IMR-90 (cell line): Measurements from ENCODE around the gene CYSTM1. TPM values are rescaled to one million over a fixed set of nuclear protein-coding genes. Genes with fewer than 3 reads are reported as not detected.

Experiments used
- ATAC-seq: fragments of 200-7000 bp; cut with Tn5 transposase; 2 replicates; pipeline ENCODE4 v1.9.1; 2020; ENCODE audit warnings: low read depth, mild to moderate bottlenecking, moderate library complexity
- BruUV-seq: library from RNA; stranded (reverse); fragments of 400-500 nt; replicated peaks from 2 replicates; lab custom pipeline; 2021; lab: Mats Ljungman, UMichigan
- CTCF ChIA-PET: fragments of 300-600 bp; formaldehyde crosslinking; extraction: SDS; loops from one replicate; lab custom pipeline; 2021; ENCODE audit warnings: antibody characterized with exemption; lab: Yijun Ruan, JAX
- POLR2A ChIA-PET: fragments of 300-600 bp; sonication (Branson Sonifier 250); formaldehyde crosslinking; loops from one replicate; lab custom pipeline; 2022; ENCODE audit warnings: antibody characterized with exemption; ENCODE audit not compliant: unreplicated experiment; lab: Charles Lee
- DNase-seq: peaks from one replicate; pipeline ENCODE4 v3.0.0; 2013
- H2AFZ ChIP-seq: replicated peaks from 2 replicates; pipeline ENCODE3; 2013; ENCODE audit warnings: low read length, mild to moderate bottlenecking; ENCODE audit not compliant: poor library complexity
- H2AK5ac ChIP-seq: 2 replicates; pipeline ENCODE4 v1.6.1; 2013; ENCODE audit warnings: low read depth, low read length, inconsistent platforms
- H2AK9ac ChIP-seq: replicated peaks from 2 replicates; pipeline ENCODE3; 2013; ENCODE audit warnings: mild to moderate bottlenecking, low read depth, low read length, moderate library complexity; ENCODE audit not compliant: poor library complexity
- H2BK120ac ChIP-seq: 2 replicates; pipeline ENCODE4 v1.6.1; 2013; ENCODE audit warnings: low read depth, low read length, inconsistent platforms
- H2BK15ac ChIP-seq: 3 replicates; pipeline ENCODE4 v1.6.1; 2013; ENCODE audit warnings: low read depth, low read length, inconsistent platforms
- H2BK20ac ChIP-seq: 2 replicates; pipeline ENCODE4 v1.6.1; 2013; ENCODE audit warnings: low read depth, mild to moderate bottlenecking, inconsistent platforms, low read length, moderate library complexity
- H2BK5ac ChIP-seq: 2 replicates; pipeline ENCODE4 v1.6.1; 2013; ENCODE audit warnings: mild to moderate bottlenecking, low read depth, low read length, inconsistent platforms; ENCODE audit not compliant: poor library complexity, severe bottlenecking
- H3K14ac ChIP-seq: replicated peaks from 2 replicates; pipeline ENCODE4 v1.6.1; 2013; ENCODE audit warnings: low read depth, low read length, inconsistent platforms
- H3K18ac ChIP-seq: 2 replicates; pipeline ENCODE4 v1.6.1; 2013; ENCODE audit warnings: low read depth, low read length, control low read depth
- H3K23ac ChIP-seq: 2 replicates; pipeline ENCODE4 v1.6.1; 2013; ENCODE audit warnings: low read depth, low read length, inconsistent platforms
- H3K27ac ChIP-seq: 2 replicates; pipeline ENCODE4 v1.5.1; 2013; ENCODE audit warnings: mild to moderate bottlenecking, control low read depth, low read length; ENCODE audit not compliant: insufficient read depth
- H3K27me3 ChIP-seq: 2 replicates; pipeline ENCODE4 v1.6.1; 2013; ENCODE audit warnings: low read length; ENCODE audit not compliant: control insufficient read depth, insufficient read depth
- H3K36me3 ChIP-seq: 2 replicates; pipeline ENCODE4 v1.6.1; 2013; ENCODE audit warnings: low read length, mixed read lengths; ENCODE audit not compliant: control insufficient read depth, insufficient read depth
- H3K4ac ChIP-seq: 2 replicates; pipeline ENCODE4 v1.6.1; 2013; ENCODE audit warnings: low read depth, low read length, inconsistent platforms
- H3K4me1 ChIP-seq: 2 replicates; pipeline ENCODE4 v1.6.1; 2013; ENCODE audit warnings: low read length, mixed read lengths; ENCODE audit not compliant: control insufficient read depth, insufficient read depth
- H3K4me2 ChIP-seq: 2 replicates; pipeline ENCODE4 v1.6.1; 2013; ENCODE audit warnings: low read depth, mild to moderate bottlenecking, control low read depth, low read length, moderate library complexity
- H3K4me3 ChIP-seq: 2 replicates; pipeline ENCODE4 v1.5.1; 2013; ENCODE audit warnings: low read depth, mild to moderate bottlenecking, control low read depth, low read length, moderate library complexity; ENCODE audit not compliant: insufficient read depth
- H3K56ac ChIP-seq: 2 replicates; pipeline ENCODE4 v1.6.1; 2013; ENCODE audit warnings: low read length, inconsistent platforms; ENCODE audit not compliant: insufficient read depth; ENCODE audit errors: extremely low read depth
- H3K79me1 ChIP-seq, 2 experiments: 2 replicates each; pipeline ENCODE4 v1.6.1; 2013; ENCODE audit warnings: low read length in 2 of 2, inconsistent platforms in 1 of 2, low read depth in 1 of 2
- H3K9ac ChIP-seq: 2 replicates; pipeline ENCODE4 v1.6.1; 2013; ENCODE audit warnings: low read depth, low read length, control low read depth
- H3K9me1 ChIP-seq: 2 replicates; pipeline ENCODE4 v1.6.1; 2013; ENCODE audit warnings: low read length, inconsistent platforms; ENCODE audit not compliant: insufficient read depth
- H3K9me3 ChIP-seq: 2 replicates; pipeline ENCODE4 v1.6.1; 2013; ENCODE audit warnings: low read length; ENCODE audit not compliant: control insufficient read depth, insufficient read depth
- H4K20me1 ChIP-seq: 2 replicates; pipeline ENCODE4 v1.6.1; 2013; ENCODE audit warnings: low read length, inconsistent platforms; ENCODE audit not compliant: insufficient read depth
- H4K5ac ChIP-seq: 2 replicates; pipeline ENCODE4 v1.6.1; 2013; ENCODE audit warnings: mild to moderate bottlenecking, low read depth, low read length, control low read depth
- H4K8ac ChIP-seq, 2 experiments: 2 replicates each; pipeline ENCODE4 v1.6.1; 2013; ENCODE audit warnings: low read depth in 2 of 2, low read length in 2 of 2, control low read depth in 1 of 2, inconsistent platforms in 1 of 2
- H4K91ac ChIP-seq: 2 replicates; pipeline ENCODE4 v1.6.1; 2013; ENCODE audit warnings: low read depth, low read length, inconsistent platforms; ENCODE audit not compliant: insufficient read depth
- BHLHE40 ChIP-seq: fragments of 150-350 bp; IDR thresholded peaks from 2 replicates; pipeline ENCODE4 v1.6.1; 2016; ENCODE audit warnings: mild to moderate bottlenecking, low read depth, low read length
- CHD1 ChIP-seq: IDR thresholded peaks from 2 replicates; pipeline ENCODE4 v1.6.1; 2012; ENCODE audit warnings: low read depth, low read length, improper control_type of control experiment
- CTCF ChIP-seq: conservative IDR thresholded peaks from 2 replicates; pipeline ENCODE4 v1.5.1; 2012; ENCODE audit warnings: mild to moderate bottlenecking, low read depth, low read length, improper control_type of control experiment
- FOS ChIP-seq: fragments of 150-350 bp; IDR thresholded peaks from 2 replicates; pipeline ENCODE4 v1.6.1; 2016; ENCODE audit warnings: low read depth, low read length
- MAFK ChIP-seq: IDR thresholded peaks from 2 replicates; pipeline ENCODE4 v1.6.1; 2012; ENCODE audit warnings: low read depth, low read length, improper control_type of control experiment
- MAZ ChIP-seq: IDR thresholded peaks from 2 replicates; pipeline ENCODE4 v1.6.1; 2012; ENCODE audit warnings: low read depth, mild to moderate bottlenecking, low read length, improper control_type of control experiment, moderate library complexity, borderline replicate concordance
- MXI1 ChIP-seq: IDR thresholded peaks from 2 replicates; pipeline ENCODE4 v1.6.1; 2012; ENCODE audit warnings: low read depth, mild to moderate bottlenecking, low read length, moderate library complexity, borderline replicate concordance
- NFE2L2 ChIP-seq: fragments of 150-350 bp; IDR thresholded peaks from 2 replicates; pipeline ENCODE4 v1.6.1; 2016; ENCODE audit warnings: low read depth, mild to moderate bottlenecking, low read length
- RFX5 ChIP-seq: IDR thresholded peaks from 2 replicates; pipeline ENCODE4 v1.8.0; 2012; ENCODE audit warnings: low read depth, mild to moderate bottlenecking, low read length, moderate library complexity
- SMC3 ChIP-seq: fragments of 150-350 bp; IDR thresholded peaks from 2 replicates; pipeline ENCODE4 v1.6.1; 2016; ENCODE audit warnings: low read depth, mild to moderate bottlenecking, antibody characterized with exemption, low read length, moderate library complexity
- WGBS, 2 experiments: methylation state at CpG; one replicate each; pipeline versions ENCODE4 v1.1.5 to v1.1.7; 2013; ENCODE audit warnings: missing lambda C conversion rate in 2 of 2; ENCODE audit not compliant: insufficient read length in 1 of 2; ENCODE audit errors: extremely low coverage in 2 of 2; 5-methylcytosine and 5-hydroxymethylcytosine counted together
- dilution Hi-C: fragments of 300-500 bp; cut with HindIII; formaldehyde crosslinking; loops from one replicate; pipeline ENCODE4 v1.14.3; 2018; ENCODE audit warnings: low sequenced_read_pairs; ENCODE audit not compliant: unreplicated experiment
- in situ Hi-C: fragments of 300-500 bp; cut with MboI; formaldehyde crosslinking; loops from 3 replicates; pipeline ENCODE4 v1.14.3; 2019; ENCODE audit warnings: low sequenced_read_pairs, inconsistent platforms, mixed read lengths
- intact Hi-C: fragments of 100-400 bp; cut with micrococcal nuclease; formaldehyde crosslinking; loops from 2 replicates; pipeline ENCODE4 v1.10.0; 2022
- polyA plus RNA-seq, 3 experiments: library from polyadenylated mRNA; depleted of rRNA; stranded (reverse); fragments of >200 nt; gene quantifications; 2 replicates each; pipeline ENCODE4 v1.2.3, GENCODE V29; 2012; ENCODE audit warnings: low replicate concordance in 1 of 3
- total RNA-seq: library from RNA; depleted of rRNA; stranded (reverse); fragments of >200 nt; gene quantifications from 2 replicates; pipeline ENCODE4 v1.2.3, GENCODE V29; 2012

Gene CYSTM1
- total and polyA plus RNA-seq, 2 of the 4 experiments (the other 2 are of a cell fraction): 7.3 to 15.0 TPM

GRCh38 chr5:140255460-140256157, 80.6 kb downstream of the CYSTM1 start:
- Histone ChIP-seq H4K8ac (no peak overlapping the region), H4K5ac (no peak overlapping the region), H2AFZ (no peak overlapping the region), H2AK5ac (no peak overlapping the region), H2BK120ac (no peak overlapping the region), H3K56ac (no peak overlapping the region), H3K36me3 (0 out of 2 replicates have a peak, but pooled peaks cover 1% of the 10 kb centered on the region), H2AK9ac (no peak overlapping the region), H2BK15ac (no peak overlapping the region), H3K4me2 (no peak overlapping the region), H3K14ac (no peak overlapping the region), H2BK5ac (no peak overlapping the region), H2BK20ac (no peak overlapping the region), H3K27ac (no peak overlapping the region), H3K9ac (no peak overlapping the region), H3K9me3 (no peaks in the 10 kb centered on the region), H4K20me1 (peaks cover 15% of the 10 kb centered on the region; the same call in 1 of the 2 replicates), H3K27me3 (no peaks in the 10 kb centered on the region), H3K4ac (no peak overlapping the region), H3K23ac (no peak overlapping the region), H3K4me3 (no peak overlapping the region), H3K9me1 (peaks cover 47% of the 10 kb centered on the region), H3K79me1 (peaks cover 57 to 90% of the 10 kb centered on the region in 2 experiments), H3K4me1 (peaks cover 27% of the 10 kb centered on the region), H3K18ac (no peak overlapping the region), H4K91ac (no peak overlapping the region)
- no peak for DNase-seq
- 87% methylated on average over 4 of the region's 4 CpGs; no CpG with 5 or more reads in 1 of the 2 experiments for WGBS, 2 experiments
- POLR2A ChIA-PET: no interaction called here
- intact Hi-C loops: no loop called here
- TF ChIP-seq MAZ (no peak), CTCF (no peak), CHD1 (no peak), SMC3 (no peak), NFE2L2 (no peak), MXI1 (no peak), BHLHE40 (no peak), FOS (no peak), RFX5 (no peak), MAFK (no peak)
- in situ Hi-C loops: no loop called here
- CTCF ChIA-PET: interaction anchor here (1.0 to 1.9 kb wide), 2 partner anchors 90 to 108 kb away, joined by 3 to 7 read pairs; partner anchors contain the start of gene HBEGF
- no peak for ATAC-seq
- no TSS peak for BruUV-seq
- dilution Hi-C loops: no loop called here
